GM23338 (cell line): ENCODE data around the gene RNLS.

ENCODE experiments used
- CREB1 ChIP-seq: fragments of 250-450 bp; sonication (Bioruptor Pico); IDR thresholded peaks from 2 replicates; pipeline ENCODE4 v1.5.0; 2020; ENCODE audit warnings: low read depth, mild to moderate bottlenecking, moderate library complexity
- EZH2 ChIP-seq: fragments of 200-600 bp; sonication (generic); IDR thresholded peaks from one replicate; pipeline ENCODE4 v1.8.0; 2017; ENCODE audit warnings: antibody characterized with exemption, mild to moderate bottlenecking, low read depth; ENCODE audit not compliant: unreplicated experiment
- EZH2phosphoT487 ChIP-seq: fragments of 200-600 bp; sonication (generic); IDR thresholded peaks from one replicate; pipeline ENCODE4 v1.8.1; 2018; ENCODE audit warnings: antibody characterized with exemption; ENCODE audit not compliant: unreplicated experiment
- JUNB ChIP-seq: IDR thresholded peaks from one replicate; pipeline ENCODE4 v1.6.1; 2016; ENCODE audit warnings: antibody characterized with exemption; ENCODE audit not compliant: unreplicated experiment
- POLR2AphosphoS5 ChIP-seq: IDR thresholded peaks from 2 replicates; pipeline ENCODE4 v1.6.1; 2016; ENCODE audit warnings: antibody characterized with exemption, low read depth
- ZNF114 ChIP-seq: fragments of 250-450 bp; sonication (Bioruptor Pico); IDR thresholded peaks from 2 replicates; pipeline ENCODE4 v1.5.0; 2020; ENCODE audit warnings: mild to moderate bottlenecking, moderate library complexity
- TF ChIP-seq, protein P1 (sequence below), 2 experiments: fragments of 200-600 bp in 1 of 2; sonication (generic) in 1 of 2; conservative IDR thresholded peaks; 2 replicates each; pipeline versions ENCODE4 v1.5.1 to v1.6.1; 2016 to 2017; ENCODE audit warnings: antibody characterized with exemption in 2 of 2, low read depth in 2 of 2, mild to moderate bottlenecking in 2 of 2, moderate library complexity in 1 of 2
- TF ChIP-seq, protein P2 (sequence below): IDR thresholded peaks from one replicate; pipeline ENCODE4 v1.6.1; 2018; ENCODE audit warnings: antibody characterized with exemption; ENCODE audit not compliant: unreplicated experiment

DNA sequence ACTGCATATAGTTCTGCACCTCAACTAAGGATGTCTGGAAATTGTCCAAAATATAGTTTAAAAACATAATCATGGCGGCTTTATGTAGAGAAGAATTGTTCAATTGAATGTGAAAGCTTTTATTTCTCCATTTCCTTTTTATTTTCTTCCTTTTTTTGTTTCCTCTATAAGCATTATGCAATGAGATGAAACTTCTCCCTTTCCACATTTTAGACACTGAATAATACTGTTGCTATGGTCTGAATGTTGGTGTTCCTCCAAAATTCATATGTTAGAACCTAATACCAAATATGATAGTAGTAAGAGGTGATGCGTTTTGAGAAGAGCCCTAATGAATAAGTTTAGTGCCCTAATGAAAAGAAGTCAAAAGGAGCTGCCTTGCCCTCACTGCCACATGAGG, 175.0 kb downstream of the RNLS start:
- no peak for TF ChIP-seq EZH2phosphoT487
- TF ChIP-seq, protein P1, sequence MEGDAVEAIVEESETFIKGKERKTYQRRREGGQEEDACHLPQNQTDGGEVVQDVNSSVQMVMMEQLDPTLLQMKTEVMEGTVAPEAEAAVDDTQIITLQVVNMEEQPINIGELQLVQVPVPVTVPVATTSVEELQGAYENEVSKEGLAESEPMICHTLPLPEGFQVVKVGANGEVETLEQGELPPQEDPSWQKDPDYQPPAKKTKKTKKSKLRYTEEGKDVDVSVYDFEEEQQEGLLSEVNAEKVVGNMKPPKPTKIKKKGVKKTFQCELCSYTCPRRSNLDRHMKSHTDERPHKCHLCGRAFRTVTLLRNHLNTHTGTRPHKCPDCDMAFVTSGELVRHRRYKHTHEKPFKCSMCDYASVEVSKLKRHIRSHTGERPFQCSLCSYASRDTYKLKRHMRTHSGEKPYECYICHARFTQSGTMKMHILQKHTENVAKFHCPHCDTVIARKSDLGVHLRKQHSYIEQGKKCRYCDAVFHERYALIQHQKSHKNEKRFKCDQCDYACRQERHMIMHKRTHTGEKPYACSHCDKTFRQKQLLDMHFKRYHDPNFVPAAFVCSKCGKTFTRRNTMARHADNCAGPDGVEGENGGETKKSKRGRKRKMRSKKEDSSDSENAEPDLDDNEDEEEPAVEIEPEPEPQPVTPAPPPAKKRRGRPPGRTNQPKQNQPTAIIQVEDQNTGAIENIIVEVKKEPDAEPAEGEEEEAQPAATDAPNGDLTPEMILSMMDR (conservative IDR thresholded peaks at IDR 0.05; ENCODE audit: low read depth in 2 of 2): no peak
- no peak for TF ChIP-seq JUNB
- TF ChIP-seq, protein P2, sequence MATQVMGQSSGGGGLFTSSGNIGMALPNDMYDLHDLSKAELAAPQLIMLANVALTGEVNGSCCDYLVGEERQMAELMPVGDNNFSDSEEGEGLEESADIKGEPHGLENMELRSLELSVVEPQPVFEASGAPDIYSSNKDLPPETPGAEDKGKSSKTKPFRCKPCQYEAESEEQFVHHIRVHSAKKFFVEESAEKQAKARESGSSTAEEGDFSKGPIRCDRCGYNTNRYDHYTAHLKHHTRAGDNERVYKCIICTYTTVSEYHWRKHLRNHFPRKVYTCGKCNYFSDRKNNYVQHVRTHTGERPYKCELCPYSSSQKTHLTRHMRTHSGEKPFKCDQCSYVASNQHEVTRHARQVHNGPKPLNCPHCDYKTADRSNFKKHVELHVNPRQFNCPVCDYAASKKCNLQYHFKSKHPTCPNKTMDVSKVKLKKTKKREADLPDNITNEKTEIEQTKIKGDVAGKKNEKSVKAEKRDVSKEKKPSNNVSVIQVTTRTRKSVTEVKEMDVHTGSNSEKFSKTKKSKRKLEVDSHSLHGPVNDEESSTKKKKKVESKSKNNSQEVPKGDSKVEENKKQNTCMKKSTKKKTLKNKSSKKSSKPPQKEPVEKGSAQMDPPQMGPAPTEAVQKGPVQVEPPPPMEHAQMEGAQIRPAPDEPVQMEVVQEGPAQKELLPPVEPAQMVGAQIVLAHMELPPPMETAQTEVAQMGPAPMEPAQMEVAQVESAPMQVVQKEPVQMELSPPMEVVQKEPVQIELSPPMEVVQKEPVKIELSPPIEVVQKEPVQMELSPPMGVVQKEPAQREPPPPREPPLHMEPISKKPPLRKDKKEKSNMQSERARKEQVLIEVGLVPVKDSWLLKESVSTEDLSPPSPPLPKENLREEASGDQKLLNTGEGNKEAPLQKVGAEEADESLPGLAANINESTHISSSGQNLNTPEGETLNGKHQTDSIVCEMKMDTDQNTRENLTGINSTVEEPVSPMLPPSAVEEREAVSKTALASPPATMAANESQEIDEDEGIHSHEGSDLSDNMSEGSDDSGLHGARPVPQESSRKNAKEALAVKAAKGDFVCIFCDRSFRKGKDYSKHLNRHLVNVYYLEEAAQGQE: no peak
- no peak for TF ChIP-seq ZNF114 (CRISPR knock-in tag)
- TF ChIP-seq EZH2: no peak
- no peak for TF ChIP-seq CREB1 (CRISPR knock-in tag)
- no peak for TF ChIP-seq POLR2AphosphoS5
